H1 (cell line): ENCODE results near the gene MYO5A. TPM values are rescaled to one million over a fixed set of nuclear protein-coding genes. Genes with fewer than 3 reads are reported as not detected.

ENCODE experiments used
- CTCF ChIA-PET: fragments of 300-600 bp; sonication (Branson Sonifier 250); formaldehyde crosslinking; loops from one replicate; lab custom pipeline; 2021; ENCODE audit not compliant: partially characterized antibody; lab: Charles Lee
- POLR2A ChIA-PET: fragments of 300-600 bp; sonication (Branson Sonifier 250); formaldehyde crosslinking; loops from one replicate; lab custom pipeline; 2021; ENCODE audit warnings: inconsistent platforms; ENCODE audit not compliant: partially characterized antibody; lab: Charles Lee
- DNase-seq, 2 experiments: peaks; one replicate each; pipeline versions ENCODE4 v3.0.0 to v3.0.0-alpha.2; 2010 to 2022; ENCODE audit warnings: low spot score in 2 of 2, low read depth in 1 of 2, mixed read lengths in 1 of 2
- FAIRE-seq: peaks from 2 replicates; lab custom pipeline; 2011; peaks lifted over from hg19 to GRCh38; lab: Jason Lieb, UNC
- H2AFZ ChIP-seq: 2 replicates; pipeline ENCODE4 v1.8.1; 2012; ENCODE audit warnings: low read length, inconsistent platforms
- H2AK5ac ChIP-seq: 2 replicates; pipeline ENCODE4 v1.6.1; 2013; ENCODE audit warnings: low read depth, low read length
- H2BK120ac ChIP-seq: replicated peaks from 2 replicates; pipeline ENCODE3; 2013; ENCODE audit warnings: low read depth, low read length, inconsistent platforms
- H2BK12ac ChIP-seq: 2 replicates; pipeline ENCODE4 v1.6.1; 2013; ENCODE audit warnings: low read depth, low read length
- H2BK15ac ChIP-seq: 2 replicates; pipeline ENCODE4 v1.6.1; 2013; ENCODE audit warnings: low read length
- H2BK20ac ChIP-seq: 2 replicates; pipeline ENCODE4 v1.6.1; 2013; ENCODE audit warnings: low read length
- H2BK5ac ChIP-seq: 2 replicates; pipeline ENCODE4 v1.6.1; 2013; ENCODE audit warnings: low read depth, low read length
- H3K14ac ChIP-seq: 2 replicates; pipeline ENCODE4 v1.6.1; 2013; ENCODE audit warnings: inconsistent platforms; ENCODE audit not compliant: insufficient read length
- H3K18ac ChIP-seq: 2 replicates; pipeline ENCODE4 v1.6.1; 2013; ENCODE audit warnings: low read length; ENCODE audit errors: extremely low read depth
- H3K23ac ChIP-seq: 2 replicates; pipeline ENCODE4 v1.6.1; 2013; ENCODE audit warnings: inconsistent platforms; ENCODE audit not compliant: insufficient read length
- H3K23me2 ChIP-seq: 2 replicates; pipeline ENCODE4 v1.6.1; 2013; ENCODE audit warnings: low read depth, low read length
- H3K27ac ChIP-seq: 2 replicates; pipeline ENCODE4 v1.6.1; 2011; ENCODE audit warnings: low read depth, low read length, inconsistent platforms
- H3K27me3 ChIP-seq, 4 experiments: replicated peaks in 1 of 4; 1 replicate in 1 of 4; 2 replicates in 3 of 4; pipeline versions ENCODE4 v1.6.1 to v1.8.1; 2011 to 2013; ENCODE audit warnings: low read length in 3 of 4, mild to moderate bottlenecking in 3 of 4, inconsistent platforms in 2 of 4, mixed read lengths in 2 of 4, moderate library complexity in 1 of 4; ENCODE audit not compliant: control insufficient read depth in 3 of 4, insufficient read depth in 3 of 4; ENCODE audit errors: extremely low read depth in 1 of 4
- H3K36me3 ChIP-seq, 4 experiments: 2 replicates each; pipeline versions ENCODE4 v1.6.1 to v1.8.1; 2011 to 2013; ENCODE audit warnings: mild to moderate bottlenecking in 4 of 4, low read length in 3 of 4, moderate library complexity in 2 of 4, control low read depth in 1 of 4, inconsistent platforms in 1 of 4; ENCODE audit not compliant: insufficient read depth in 4 of 4, control insufficient read depth in 2 of 4
- H3K4ac ChIP-seq: replicated peaks from 2 replicates; pipeline ENCODE3; 2013; ENCODE audit warnings: low read length, low read depth, mixed read lengths, inconsistent platforms; ENCODE audit not compliant: insufficient read length
- H3K4me1 ChIP-seq, 4 experiments: replicated peaks in 1 of 4; 1 replicate in 1 of 4; 2 replicates in 3 of 4; pipeline versions ENCODE4 v1.6.1 to v1.8.1; 2011 to 2013; ENCODE audit warnings: low read length in 3 of 4, inconsistent platforms in 2 of 4, mixed read lengths in 1 of 4; ENCODE audit not compliant: insufficient read depth in 4 of 4, control insufficient read depth in 3 of 4
- H3K4me2 ChIP-seq, 2 experiments: 2 replicates each; pipeline versions ENCODE4 v1.6.1 to v1.8.1; 2011 to 2013; ENCODE audit warnings: low read depth in 2 of 2, low read length in 2 of 2, control low read depth in 1 of 2, inconsistent platforms in 1 of 2, mild to moderate bottlenecking in 1 of 2; ENCODE audit not compliant: insufficient read depth in 1 of 2
- H3K4me3 ChIP-seq, 4 experiments: fragments of 200-600, 300-600 bp in 1 of 4; sonication (generic), shearing (Covaris generic), sonication (Bioruptor Twin) in 1 of 4; 2 replicates each; pipeline versions ENCODE4 v1.5.1 to v1.8.1; 2011 to 2016; ENCODE audit warnings: low read length in 4 of 4, low read depth in 3 of 4, control low read depth in 2 of 4, inconsistent platforms in 2 of 4, mild to moderate bottlenecking in 2 of 4, mixed read lengths in 1 of 4, moderate library complexity in 1 of 4; ENCODE audit not compliant: insufficient read depth in 2 of 4; ENCODE audit errors: extremely low read depth in 1 of 4
- H3K56ac ChIP-seq: replicated peaks from 2 replicates; pipeline ENCODE3; 2013; ENCODE audit warnings: low read depth, mild to moderate bottlenecking, mixed read lengths, low read length, inconsistent platforms; ENCODE audit not compliant: insufficient read length
- H3K79me1 ChIP-seq: 2 replicates; pipeline ENCODE4 v1.6.1; 2013; ENCODE audit warnings: low read depth, low read length, control low read depth
- H3K79me2 ChIP-seq, 2 experiments: 2 replicates each; pipeline versions ENCODE4 v1.6.1 to v1.8.1; 2012 to 2013; ENCODE audit warnings: low read length in 2 of 2, mild to moderate bottlenecking in 2 of 2, inconsistent platforms in 1 of 2; ENCODE audit not compliant: insufficient read depth in 2 of 2, control insufficient read depth in 1 of 2
- H3K9ac ChIP-seq, 4 experiments: replicated peaks in 1 of 4; 1 replicate in 1 of 4; 2 replicates in 3 of 4; pipeline versions ENCODE4 v1.6.1 to v1.8.1; 2011 to 2013; ENCODE audit warnings: low read depth in 3 of 4, low read length in 3 of 4, control low read depth in 2 of 4, mild to moderate bottlenecking in 2 of 4, moderate library complexity in 2 of 4, inconsistent platforms in 1 of 4; ENCODE audit errors: extremely low read depth in 1 of 4
- H3K9me3 ChIP-seq, 2 experiments: 2 replicates each; pipeline versions ENCODE4 v1.6.1 to v1.8.1; 2012 to 2013; ENCODE audit warnings: mild to moderate bottlenecking in 2 of 2, moderate library complexity in 2 of 2, control low read depth in 1 of 2, inconsistent platforms in 1 of 2, low read depth in 1 of 2, low read length in 1 of 2, mixed read lengths in 1 of 2; ENCODE audit not compliant: insufficient read depth in 2 of 2
- H4K20me1 ChIP-seq, 2 experiments: replicated peaks in 1 of 2; 2 replicates each; pipeline versions ENCODE3 to v1.8.1; 2011 to 2013; ENCODE audit warnings: inconsistent platforms in 2 of 2, low read length in 2 of 2, mild to moderate bottlenecking in 1 of 2; ENCODE audit not compliant: insufficient read depth in 2 of 2, control insufficient read depth in 1 of 2
- H4K5ac ChIP-seq: 2 replicates; pipeline ENCODE4 v1.6.1; 2013; ENCODE audit warnings: low read length, low read depth, mixed read lengths, inconsistent platforms; ENCODE audit not compliant: insufficient read length
- H4K8ac ChIP-seq: 2 replicates; pipeline ENCODE4 v1.8.0; 2013; ENCODE audit warnings: mild to moderate bottlenecking, moderate library complexity, low read length, inconsistent platforms; ENCODE audit not compliant: insufficient read depth; ENCODE audit errors: extremely low read depth
- H4K91ac ChIP-seq: replicated peaks from 2 replicates; pipeline ENCODE3; 2013; ENCODE audit warnings: low read length, mixed read lengths, inconsistent platforms; ENCODE audit not compliant: insufficient read length
- BRCA1 ChIP-seq: IDR thresholded peaks from 2 replicates; pipeline ENCODE4 v1.6.1; 2012; ENCODE audit warnings: low read depth, low read length, improper control_type of control experiment
- WGBS, 2 experiments: shearing (Covaris generic) in 1 of 2; methylation state at CpG; one replicate each; pipeline versions ENCODE4 v1.1.6 to v1.1.7; 2013 to 2015; ENCODE audit warnings: low lambda C conversion rate in 2 of 2, mixed read lengths in 2 of 2, inconsistent platforms in 1 of 2, low coverage in 1 of 2, missing lambda C conversion rate in 1 of 2; ENCODE audit not compliant: insufficient replicate concordance in 2 of 2, insufficient coverage in 1 of 2, insufficient read length in 1 of 2; ENCODE audit errors: extremely low coverage in 1 of 2, missing lambda C conversion rate in 1 of 2; 5-methylcytosine and 5-hydroxymethylcytosine counted together
- polyA plus RNA-seq, 7 experiments: library from polyadenylated mRNA; depleted of rRNA in 3 of 7; stranded (reverse) in 5 of 7; unstranded in 2 of 7; fragments of >200 nt in 5 of 7; fragments of 200-250 nt in 2 of 7; gene quantifications; 1 replicate in 5 of 7; 2 replicates in 1 of 7; 4 replicates in 1 of 7; pipeline versions ENCODE4 v1.2.1 to v1.2.3, GENCODE V29; 2011 to 2013; ENCODE audit warnings: missing spikeins in 2 of 7, mixed read lengths in 2 of 7
- total RNA-seq: library from RNA; stranded (reverse); fragmentation: NEBNext Ultra II Directional; extraction: Animal tissue kit (Norgen Biotek cat#: 25700); gene quantifications from 2 replicates; pipeline ENCODE4 v1.2.1, GENCODE V29; 2021

MYO5A gene
- total and polyA plus RNA-seq, 2 of the 8 experiments (the other 6 are each of a cell fraction or from before 2014, with no cell fraction given) = 11.4 to 24.7 TPM

DNA sequence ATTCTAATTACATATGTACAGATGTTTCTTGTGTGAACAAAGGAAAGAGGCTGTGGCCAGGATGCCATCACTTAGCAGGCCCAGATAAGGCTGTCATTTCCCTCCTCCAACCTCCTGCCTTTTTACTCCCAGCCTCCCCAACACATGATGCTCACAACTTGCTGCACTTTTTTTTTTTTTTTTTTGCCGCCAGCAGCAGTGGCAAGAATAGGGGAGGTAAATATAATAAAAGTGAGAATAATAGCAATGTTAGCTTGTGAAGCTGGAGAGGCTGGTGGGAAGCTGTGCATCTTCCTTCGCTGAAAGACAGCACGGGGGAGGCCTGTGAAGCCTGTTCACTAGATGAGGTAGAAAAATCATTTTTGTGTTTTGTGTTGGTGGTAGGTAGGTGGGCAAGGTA is 190.6 kb downstream of the MYO5A start:
- Histone ChIP-seq H4K20me1 (no peaks in the 10 kb centered on the region), H3K27ac (no peak overlapping the region), H2BK5ac (no peak overlapping the region), H3K36me3 (no peaks in the 10 kb centered on the region), H3K9me3 (no peaks in the 10 kb centered on the region), H4K91ac (no peak overlapping the region), H2AK5ac (no peak overlapping the region), H2BK12ac (no peak overlapping the region), H2AFZ (no peak overlapping the region), H3K79me2 (no peaks in the 10 kb centered on the region), H3K27me3 (no peaks in the 10 kb centered on the region), H3K9ac (no peak overlapping the region; a peak in 1 of 7 replicates), H2BK15ac (no peak overlapping the region), H4K5ac (no peak overlapping the region), H3K4ac (no peak overlapping the region), H3K23ac (no peak overlapping the region), H3K18ac (no peak overlapping the region), H2BK120ac (no peak overlapping the region), H3K14ac (no peak overlapping the region), H3K4me2 (peak overlapping the region in 1 of 2 experiments; percentile 33; a peak in 1 of 4 replicates), H3K23me2 (no peaks in the 10 kb centered on the region), H3K4me3 (no peak overlapping the region), H3K4me1 (peaks cover 0 to 14% (median 6%) of the 10 kb centered on the region in 4 experiments; a peak in 5 of 7 replicates), H3K56ac (no peak overlapping the region), H3K79me1 (no peaks in the 10 kb centered on the region), H4K8ac (no peak overlapping the region), H2BK20ac (no peak overlapping the region)
- FAIRE-seq (no peak), DNase-seq (no peak)
- POLR2A ChIA-PET = no interaction called here
- WGBS, 2 experiments = 84% methylated on average over 3 of the region's 3 CpGs; no CpG with 5 or more reads in 1 of the 2 experiments
- CTCF ChIA-PET = interaction anchor here (1.0 kb wide), 1 partner anchor 81 kb away, joined by 3 read pairs; no protein-coding TSS in a partner anchor
- TF ChIP-seq BRCA1 = no peak
